ENCODE data around the gene PRDM10.
"Not testable (repeated sequence)": the region's sequence is repeated elsewhere in the genome, so short reads cannot be mapped to it uniquely, and the experiment has no call there.

PRDM10 gene

GRCh38 chr11:129895126-129896041, 107.3 kb downstream of the PRDM10 start, which contains the start of gene NFRKB:
Gene NFRKB (minus strand): TSS chr11:129895578. CDS start chr11:129892849, 2,729 bp downstream.
- Mint-ChIP-seq H3K36me3 (peaks cover 34% of the 10 kb centered on the region), H3K4me3 (peak within 1 kb of the TSS; percentile 90), H3K9me3 (no peaks in the 10 kb centered on the region), H3K27ac (peak within 1 kb of the TSS; percentile 87), H3K4me1 (peaks cover 36% of the 10 kb centered on the region), H3K27me3 (no peaks in the 10 kb centered on the region)
- peak; percentile 89 for DNase-seq
- CTCF ChIA-PET: interaction anchor here (1.6 kb wide), 1 partner anchor 237 kb away, joined by 5 read pairs; no protein-coding TSS in a partner anchor

GRCh38 chr11:129894278-129895125, 108.1 kb downstream of the PRDM10 start:
- H3K9me3 Mint-ChIP-seq: no peaks in the 10 kb centered on the region
- no peak for DNase-seq
- H3K27ac Mint-ChIP-seq: peak overlapping the region; percentile 87
- H3K4me3 Mint-ChIP-seq: peak overlapping the region; percentile 90
- H3K27me3 Mint-ChIP-seq: no peaks in the 10 kb centered on the region
- CTCF ChIA-PET: interaction anchor here (1.0 to 1.6 kb wide), 2 partner anchors 32 to 238 kb away, joined by 3 to 5 read pairs; no protein-coding TSS in a partner anchor
- H3K36me3 Mint-ChIP-seq: peaks cover 38% of the 10 kb centered on the region
- H3K4me1 Mint-ChIP-seq: peaks cover 43% of the 10 kb centered on the region

DNA sequence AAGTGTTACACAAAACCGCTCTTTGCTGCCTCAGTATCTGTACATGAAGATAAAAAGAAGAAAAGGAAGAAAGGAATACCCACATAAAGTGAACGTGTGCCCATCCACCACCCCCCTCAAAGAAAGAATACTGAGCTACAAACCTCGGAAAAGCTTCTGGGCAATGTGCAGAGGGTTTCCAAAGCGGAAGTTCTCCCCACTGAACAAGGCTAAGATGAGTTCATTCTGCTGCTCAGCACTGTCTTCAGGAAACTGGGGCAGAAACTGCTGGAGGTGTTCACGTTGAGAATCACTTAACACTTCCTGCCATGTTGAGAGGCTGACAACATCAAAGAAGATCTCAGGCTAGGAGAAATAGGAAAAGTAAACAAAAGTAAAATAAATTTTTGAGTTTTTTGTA, 114.2 kb downstream of the PRDM10 start:
- peaks cover 42% of the 10 kb centered on the region for H3K4me1 Mint-ChIP-seq
- CTCF ChIA-PET: interaction anchor here (1.0 to 1.2 kb wide), 2 partner anchors 35 to 244 kb away, joined by 3 to 4 read pairs; no protein-coding TSS in a partner anchor
- DNase-seq: peak; percentile 61
- H3K9me3 Mint-ChIP-seq: no peaks in the 10 kb centered on the region
- H3K27ac Mint-ChIP-seq: peak overlapping the region; percentile 81
- H3K27me3 Mint-ChIP-seq: no peaks in the 10 kb centered on the region
- H3K36me3 Mint-ChIP-seq: peaks cover 77% of the 10 kb centered on the region
- H3K4me3 Mint-ChIP-seq: no peak overlapping the region

DNA sequence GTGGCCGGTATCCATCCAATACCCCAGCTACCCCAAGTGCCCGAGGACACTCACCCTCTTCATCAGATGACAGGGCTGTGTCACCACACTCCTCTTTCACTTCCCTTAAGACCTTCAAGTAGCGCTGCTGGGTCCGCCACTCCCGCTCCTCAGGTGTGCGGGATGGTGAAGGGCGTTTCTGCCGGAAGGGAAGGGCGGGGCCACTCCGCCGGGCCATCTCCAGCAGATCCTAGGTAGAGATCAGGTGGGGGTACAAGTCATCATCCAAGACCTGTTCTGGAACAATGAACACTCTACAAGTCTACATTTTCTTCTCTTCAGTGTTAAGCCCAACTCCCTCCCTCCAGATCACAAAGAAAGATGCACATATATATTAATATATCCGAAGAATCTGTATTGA, 117.3 kb downstream of the PRDM10 start:
- Mint-ChIP-seq H3K36me3 (peaks cover 84% of the 10 kb centered on the region), H3K27ac (no peak overlapping the region), H3K4me1 (peaks cover 28% of the 10 kb centered on the region), H3K4me3 (no peak overlapping the region), H3K9me3 (no peaks in the 10 kb centered on the region), H3K27me3 (no peaks in the 10 kb centered on the region)
- CTCF ChIA-PET: interaction anchor here (0.6 to 1.1 kb wide), 2 partner anchors 38 to 39 kb away, joined by 3 read pairs; no protein-coding TSS in a partner anchor
- no peak for DNase-seq

DNA sequence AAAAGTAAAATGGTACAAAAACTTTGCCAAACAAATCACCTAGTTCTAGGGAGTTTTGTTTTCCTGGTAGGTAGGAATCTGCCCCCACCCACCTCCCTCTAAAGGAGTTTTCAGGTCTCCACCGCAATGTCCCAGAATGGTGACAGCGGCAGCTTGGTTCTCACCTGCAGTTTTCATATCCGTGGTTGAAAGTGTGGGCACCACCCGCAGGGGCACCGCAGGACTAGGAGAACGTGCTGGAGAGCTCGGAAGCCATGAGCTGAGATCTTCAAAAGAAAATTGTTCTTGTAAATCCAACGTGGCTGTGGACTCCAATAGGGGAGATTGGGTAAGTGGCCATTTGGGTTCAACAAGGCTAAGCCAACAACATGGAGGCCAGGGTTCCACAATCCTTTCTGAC, 118.1 kb downstream of the PRDM10 start:
- Mint-ChIP-seq H3K4me3 (no peak overlapping the region), H3K27ac (no peak overlapping the region), H3K9me3 (no peaks in the 10 kb centered on the region), H3K27me3 (no peaks in the 10 kb centered on the region), H3K36me3 (peaks cover 82% of the 10 kb centered on the region), H3K4me1 (peaks cover 22% of the 10 kb centered on the region)
- DNase-seq: no peak
- CTCF ChIA-PET: interaction anchor here (0.8 to 2.2 kb wide), 3 partner anchors 38 to 249 kb away, joined by 3 to 6 read pairs (median 3); no protein-coding TSS in a partner anchor

- CTCF ChIA-PET: interaction anchor here (0.7 to 1.8 kb wide), 11 partner anchors 9 to 254 kb away, joined by 3 to 27 read pairs (median 3); no protein-coding TSS in a partner anchor
- Mint-ChIP-seq H3K4me3 (no peak overlapping the region), H3K9me3 (no peaks in the 10 kb centered on the region), H3K36me3 (peaks cover 84% of the 10 kb centered on the region), H3K27me3 (no peaks in the 10 kb centered on the region), H3K4me1 (no peaks in the 10 kb centered on the region), H3K27ac (no peak overlapping the region)
- DNase-seq: peak; percentile 68
Observed at GRCh38 chr11:129881570-129882170, 121.0 kb downstream of the PRDM10 start.

DNA sequence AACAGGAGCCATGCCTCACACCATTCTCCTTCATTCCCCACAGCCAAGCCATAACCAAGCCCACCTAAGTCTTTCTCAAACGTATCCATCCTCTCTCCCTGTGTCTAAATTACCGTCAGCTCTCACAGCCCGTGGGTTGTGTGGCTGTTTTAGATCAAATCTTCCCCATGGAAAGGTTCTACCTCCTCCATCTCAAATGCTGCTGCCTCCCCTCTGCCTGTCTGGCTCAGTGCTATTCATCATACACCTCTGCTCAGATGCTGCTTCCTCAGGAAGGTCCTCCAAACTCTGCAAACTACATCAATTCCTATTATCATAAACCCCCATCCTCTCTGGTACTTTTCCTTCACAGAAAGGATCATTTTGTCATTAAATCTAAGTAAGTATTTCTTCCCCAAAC, 122.3 kb downstream of the PRDM10 start:
- H3K4me1 Mint-ChIP-seq: no peaks in the 10 kb centered on the region
- H3K9me3 Mint-ChIP-seq: no peaks in the 10 kb centered on the region
- no peak for DNase-seq
- no peaks in the 10 kb centered on the region for H3K27me3 Mint-ChIP-seq
- no peak overlapping the region for H3K27ac Mint-ChIP-seq
- CTCF ChIA-PET: interaction anchor here (0.6 to 0.7 kb wide), 2 partner anchors 65 to 100 kb away, joined by 3 read pairs; no protein-coding TSS in a partner anchor
- no peak overlapping the region for H3K4me3 Mint-ChIP-seq
- peaks cover 81% of the 10 kb centered on the region for H3K36me3 Mint-ChIP-seq

DNA sequence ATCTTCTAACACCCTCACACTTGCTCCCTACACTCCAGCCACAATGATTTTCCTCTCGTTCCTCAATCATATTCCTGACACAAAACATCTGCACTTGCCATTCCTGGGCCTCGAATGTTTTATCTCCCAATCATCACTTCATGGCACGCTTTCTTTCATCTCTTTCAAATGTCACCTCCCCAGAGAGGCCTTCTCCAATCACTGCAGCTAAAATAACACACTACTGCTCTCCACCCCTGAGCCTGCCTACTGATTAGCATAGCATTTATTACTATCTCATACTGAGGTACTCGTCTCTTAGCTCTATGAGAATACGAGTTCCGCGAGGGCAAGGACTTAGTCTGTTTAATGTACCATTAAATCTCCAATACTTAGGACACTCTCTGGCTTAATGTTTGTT, 130.7 kb downstream of the PRDM10 start:
- Mint-ChIP-seq H3K9me3 (no peaks in the 10 kb centered on the region), H3K27me3 (no peaks in the 10 kb centered on the region), H3K27ac (no peak overlapping the region), H3K4me1 (peaks cover 4% of the 10 kb centered on the region), H3K36me3 (peaks cover 78% of the 10 kb centered on the region), H3K4me3 (no peak overlapping the region)
- CTCF ChIA-PET: no interaction called here
- no peak for DNase-seq

DNA sequence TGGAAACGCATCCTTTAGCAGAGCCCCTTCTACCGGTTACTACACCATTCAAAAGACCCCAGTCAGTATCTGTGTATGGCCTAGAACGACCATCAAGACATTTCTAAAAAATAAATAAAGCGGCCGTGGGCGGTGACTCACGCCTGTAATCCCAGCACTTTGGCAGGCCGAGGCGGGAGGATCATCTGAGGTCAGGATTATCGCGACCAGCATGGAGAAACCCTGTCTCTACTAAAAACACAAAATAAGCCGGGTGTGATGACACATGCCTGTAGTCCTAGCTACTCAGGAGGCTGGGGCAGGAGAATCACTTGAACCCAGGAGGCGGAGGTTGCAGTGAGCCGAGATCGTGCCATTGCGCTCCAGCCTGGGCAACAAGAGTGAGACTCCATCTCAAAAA, 134.0 kb downstream of the PRDM10 start:
- H3K27me3 Mint-ChIP-seq, H3K4me3 Mint-ChIP-seq, CTCF ChIA-PET, DNase-seq, H3K27ac Mint-ChIP-seq, H3K9me3 Mint-ChIP-seq: not testable (repeated sequence)
- Mint-ChIP-seq H3K4me1 (peaks cover 20% of the 10 kb centered on the region), H3K36me3 (peaks cover 84% of the 10 kb centered on the region)

- DNase-seq: no peak
- Mint-ChIP-seq H3K9me3 (no peaks in the 10 kb centered on the region), H3K27ac (peak overlapping the region; percentile 49), H3K4me3 (no peak overlapping the region), H3K36me3 (peaks cover 82% of the 10 kb centered on the region), H3K4me1 (peaks cover 33% of the 10 kb centered on the region), H3K27me3 (no peaks in the 10 kb centered on the region)
- CTCF ChIA-PET: no interaction called here
Observed at GRCh38 chr11:129866311-129866710, 136.3 kb downstream of the PRDM10 start.

DNA sequence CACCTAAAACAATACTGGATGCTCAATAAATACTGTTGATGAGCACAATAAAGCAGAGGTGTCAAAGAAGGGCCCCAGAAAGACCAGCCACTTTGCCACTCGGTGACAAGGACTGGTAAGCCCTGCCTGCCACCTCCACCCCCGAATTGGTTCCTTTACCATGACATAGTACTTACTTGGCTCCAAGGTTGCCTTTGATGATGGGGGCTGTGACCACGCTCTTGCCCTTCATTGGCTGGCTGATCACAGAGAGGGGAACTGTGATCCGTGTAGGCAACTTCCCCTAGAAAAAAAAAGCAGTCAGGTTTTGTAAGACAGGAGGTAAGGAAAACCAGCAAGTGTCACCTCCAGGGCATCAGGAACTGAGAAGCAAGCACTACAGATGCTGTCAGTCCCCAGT, 136.9 kb downstream of the PRDM10 start:
- H3K4me1 Mint-ChIP-seq: peaks cover 39% of the 10 kb centered on the region
- no peak overlapping the region for H3K4me3 Mint-ChIP-seq
- H3K36me3 Mint-ChIP-seq: peaks cover 83% of the 10 kb centered on the region
- no peaks in the 10 kb centered on the region for H3K27me3 Mint-ChIP-seq
- CTCF ChIA-PET: no interaction called here
- H3K9me3 Mint-ChIP-seq: no peaks in the 10 kb centered on the region
- peak overlapping the region; percentile 76 for H3K27ac Mint-ChIP-seq
- no peak for DNase-seq

DNA sequence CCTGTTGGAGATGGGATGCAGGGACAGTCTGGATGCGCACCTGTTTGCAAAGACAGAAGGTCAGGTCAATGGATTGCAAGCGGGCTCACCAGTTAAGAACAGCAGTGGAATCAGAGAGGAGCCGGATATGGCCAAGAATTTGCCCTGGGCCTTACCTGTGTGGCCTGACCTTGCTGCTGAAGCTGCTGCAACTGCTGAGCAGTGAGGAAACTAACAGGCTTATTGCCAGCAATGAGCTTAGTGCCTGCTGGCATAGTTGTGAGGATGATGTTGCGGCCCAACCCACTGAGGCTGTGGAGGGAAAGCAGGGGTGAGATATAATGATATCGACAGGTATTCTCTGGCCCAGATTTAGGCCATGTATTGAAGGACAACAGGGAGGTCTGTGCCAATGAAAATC, 137.8 kb downstream of the PRDM10 start:
- Mint-ChIP-seq H3K27ac (peak overlapping the region; percentile 71), H3K9me3 (no peaks in the 10 kb centered on the region), H3K36me3 (peaks cover 84% of the 10 kb centered on the region)

GRCh38 chr11:129861702-129862522, 140.7 kb downstream of the PRDM10 start:
- no peaks in the 10 kb centered on the region for H3K27me3 Mint-ChIP-seq
- peak overlapping the region; percentile 91 for H3K27ac Mint-ChIP-seq
- H3K4me3 Mint-ChIP-seq: no peak overlapping the region
- peaks cover 66% of the 10 kb centered on the region for H3K4me1 Mint-ChIP-seq
- H3K9me3 Mint-ChIP-seq: no peaks in the 10 kb centered on the region
- peaks cover 87% of the 10 kb centered on the region for H3K36me3 Mint-ChIP-seq
- CTCF ChIA-PET: interaction anchor here (0.9 kb wide), 1 partner anchor 32 kb away, joined by 3 read pairs; no protein-coding TSS in a partner anchor
- DNase-seq: no peak

More for the DNA sequence above, 137.8 kb downstream of the PRDM10 start:
- Mint-ChIP-seq H3K27me3 (no peaks in the 10 kb centered on the region), H3K4me1 (peaks cover 46% of the 10 kb centered on the region), H3K4me3 (no peak overlapping the region)
- no peak for DNase-seq
- CTCF ChIA-PET: no interaction called here
